PFSK-1 (cell line): Measurements from ENCODE around the gene ATP6V1F.

Experiments used
- FOXP2 ChIP-seq: optimal IDR thresholded peaks from 2 replicates; pipeline ENCODE3; 2011; ENCODE audit warnings: borderline replicate concordance, control low read depth, inconsistent platforms; ENCODE audit not compliant: insufficient read depth; ENCODE audit errors: extremely low read length, extremely low read depth
- POLR2AphosphoS5 ChIP-seq: IDR thresholded peaks from 2 replicates; pipeline ENCODE4 v1.6.1; 2012; ENCODE audit warnings: low read depth, mild to moderate bottlenecking, control low read depth, low read length, moderate library complexity
- SIN3A ChIP-seq: IDR thresholded peaks from 2 replicates; pipeline ENCODE4 v1.6.1; 2012; ENCODE audit warnings: mild to moderate bottlenecking, low read length, moderate library complexity, borderline replicate concordance; ENCODE audit not compliant: insufficient read depth
- TAF1 ChIP-seq: IDR thresholded peaks from 2 replicates; pipeline ENCODE4 v1.6.1; 2012; ENCODE audit warnings: low read length, control low read depth, borderline replicate concordance; ENCODE audit not compliant: insufficient read depth
- TF ChIP-seq, protein P1 (sequence below), 2 experiments: IDR thresholded peaks; 2 replicates each; pipeline versions ENCODE4 v1.6.1 to v1.8.0; 2011 to 2012; ENCODE audit warnings: low read depth in 2 of 2, low read length in 2 of 2, control low read depth in 1 of 2, inconsistent platforms in 1 of 2, mild to moderate bottlenecking in 1 of 2, moderate library complexity in 1 of 2; ENCODE audit not compliant: insufficient read depth in 1 of 2

Gene ATP6V1F

DNA sequence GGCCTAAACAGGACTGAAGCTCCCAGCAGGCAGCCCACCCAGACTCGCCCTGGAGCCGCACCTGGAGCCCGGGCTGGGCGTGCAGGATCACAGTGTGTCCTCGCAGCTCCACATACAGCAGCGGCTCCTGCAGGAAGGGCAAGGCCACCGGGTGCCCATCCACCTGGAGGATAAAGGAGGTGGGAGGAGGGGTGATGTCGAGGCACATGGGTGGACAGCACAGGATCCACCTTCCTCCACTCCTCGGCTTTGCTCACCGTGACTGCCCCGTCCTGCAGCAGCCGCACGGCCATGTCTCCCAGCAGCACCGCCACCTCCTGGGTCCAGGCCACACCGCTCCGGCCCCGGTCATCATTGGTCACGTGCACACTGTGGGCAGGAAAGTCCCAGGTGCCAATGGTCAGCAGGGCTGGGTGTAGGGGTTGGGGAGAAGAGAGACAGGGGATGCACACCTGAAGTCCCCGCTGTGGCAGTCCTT is 16.8 kb downstream of the ATP6V1F start:
- TF ChIP-seq SIN3A (no peak), TAF1 (no peak), FOXP2 (no peak), POLR2AphosphoS5 (no peak)
- TF ChIP-seq, protein P1, sequence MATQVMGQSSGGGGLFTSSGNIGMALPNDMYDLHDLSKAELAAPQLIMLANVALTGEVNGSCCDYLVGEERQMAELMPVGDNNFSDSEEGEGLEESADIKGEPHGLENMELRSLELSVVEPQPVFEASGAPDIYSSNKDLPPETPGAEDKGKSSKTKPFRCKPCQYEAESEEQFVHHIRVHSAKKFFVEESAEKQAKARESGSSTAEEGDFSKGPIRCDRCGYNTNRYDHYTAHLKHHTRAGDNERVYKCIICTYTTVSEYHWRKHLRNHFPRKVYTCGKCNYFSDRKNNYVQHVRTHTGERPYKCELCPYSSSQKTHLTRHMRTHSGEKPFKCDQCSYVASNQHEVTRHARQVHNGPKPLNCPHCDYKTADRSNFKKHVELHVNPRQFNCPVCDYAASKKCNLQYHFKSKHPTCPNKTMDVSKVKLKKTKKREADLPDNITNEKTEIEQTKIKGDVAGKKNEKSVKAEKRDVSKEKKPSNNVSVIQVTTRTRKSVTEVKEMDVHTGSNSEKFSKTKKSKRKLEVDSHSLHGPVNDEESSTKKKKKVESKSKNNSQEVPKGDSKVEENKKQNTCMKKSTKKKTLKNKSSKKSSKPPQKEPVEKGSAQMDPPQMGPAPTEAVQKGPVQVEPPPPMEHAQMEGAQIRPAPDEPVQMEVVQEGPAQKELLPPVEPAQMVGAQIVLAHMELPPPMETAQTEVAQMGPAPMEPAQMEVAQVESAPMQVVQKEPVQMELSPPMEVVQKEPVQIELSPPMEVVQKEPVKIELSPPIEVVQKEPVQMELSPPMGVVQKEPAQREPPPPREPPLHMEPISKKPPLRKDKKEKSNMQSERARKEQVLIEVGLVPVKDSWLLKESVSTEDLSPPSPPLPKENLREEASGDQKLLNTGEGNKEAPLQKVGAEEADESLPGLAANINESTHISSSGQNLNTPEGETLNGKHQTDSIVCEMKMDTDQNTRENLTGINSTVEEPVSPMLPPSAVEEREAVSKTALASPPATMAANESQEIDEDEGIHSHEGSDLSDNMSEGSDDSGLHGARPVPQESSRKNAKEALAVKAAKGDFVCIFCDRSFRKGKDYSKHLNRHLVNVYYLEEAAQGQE (IDR thresholded peaks at IDR 0.05; ENCODE audit: insufficient read depth in 1 of 2, low read depth in 2 of 2, low read length in 2 of 2) = no peak

DNA sequence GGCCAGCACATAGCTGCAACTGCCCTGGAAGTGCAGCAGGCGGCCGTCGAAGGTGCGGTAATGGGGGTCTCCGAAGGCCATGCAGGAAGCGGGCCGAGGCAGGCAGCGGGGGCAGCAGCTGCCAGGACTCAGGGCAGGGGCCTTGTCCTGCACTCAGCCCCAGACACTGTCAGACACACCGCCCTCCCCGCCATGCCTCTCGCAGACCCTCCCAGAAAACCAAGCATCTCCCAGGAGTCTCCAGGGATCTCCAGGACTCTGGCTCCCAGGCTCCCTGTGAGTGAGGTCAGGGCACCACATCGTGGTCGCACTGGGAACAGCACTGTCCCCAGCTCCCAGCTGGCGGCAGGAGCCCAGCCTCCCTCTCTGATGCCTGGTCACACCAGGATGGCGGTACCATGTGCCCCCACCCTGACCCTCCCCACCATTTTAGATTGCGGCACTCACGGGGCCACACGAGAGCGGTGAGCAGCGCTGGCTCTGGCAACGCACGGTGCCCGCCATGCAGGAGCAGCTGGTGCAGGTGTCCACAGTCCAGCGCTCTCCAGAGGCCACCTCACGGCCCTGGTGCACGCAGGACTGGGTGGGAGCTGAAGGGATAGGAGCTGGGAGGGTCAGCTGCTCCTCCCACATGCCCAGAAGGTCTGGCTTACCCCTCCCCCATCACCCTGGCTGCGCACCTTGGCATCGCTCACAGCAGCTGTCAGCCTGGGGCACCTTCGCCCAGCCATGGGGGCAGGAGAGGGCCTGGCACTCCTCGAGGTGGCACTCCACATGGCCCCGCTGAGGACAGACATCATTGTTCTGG is 17.5 kb downstream of the ATP6V1F start:
- TF ChIP-seq, protein P1 (IDR thresholded peaks at IDR 0.05; ENCODE audit: insufficient read depth in 1 of 2, low read depth in 2 of 2, low read length in 2 of 2) = no peak
- TF ChIP-seq FOXP2 = peak; percentile 44

DNA sequence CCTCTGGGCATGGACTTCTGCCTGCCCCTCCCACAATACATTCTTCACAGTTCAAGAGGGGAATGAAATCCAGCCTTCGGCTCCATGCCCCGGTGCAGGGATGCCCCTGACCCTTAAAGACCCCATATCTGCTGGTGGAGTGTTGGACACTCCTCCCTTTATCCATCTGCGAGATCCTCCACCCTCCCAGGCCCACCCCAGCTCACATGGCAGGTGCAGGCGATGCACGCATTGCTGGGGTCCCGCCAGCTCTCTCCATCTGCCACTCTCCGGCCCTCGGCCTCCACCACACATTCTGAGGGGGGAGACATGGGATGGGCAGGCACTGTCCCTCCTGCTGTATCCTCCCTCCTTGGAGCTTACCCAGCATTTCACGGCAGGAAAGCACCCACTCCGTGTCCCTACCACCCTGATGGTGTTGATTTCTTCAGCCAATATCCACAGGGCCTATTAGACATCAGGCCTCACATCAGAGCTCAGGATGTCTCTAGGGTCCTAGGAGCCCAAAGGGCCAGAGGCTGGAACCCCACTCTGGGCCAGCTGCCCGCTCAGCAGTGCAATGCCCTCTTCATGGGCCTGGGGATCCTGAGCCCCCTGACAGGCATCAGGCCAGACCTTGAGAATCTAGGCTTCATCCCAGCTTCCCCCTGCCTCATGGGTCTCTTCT is 18.3 kb downstream of the ATP6V1F start:
- TF ChIP-seq FOXP2 (no peak), SIN3A (no peak), POLR2AphosphoS5 (no peak), TAF1 (no peak)
- TF ChIP-seq, protein P1 (IDR thresholded peaks at IDR 0.05; ENCODE audit: insufficient read depth in 1 of 2, low read depth in 2 of 2, low read length in 2 of 2) = no peak

DNA sequence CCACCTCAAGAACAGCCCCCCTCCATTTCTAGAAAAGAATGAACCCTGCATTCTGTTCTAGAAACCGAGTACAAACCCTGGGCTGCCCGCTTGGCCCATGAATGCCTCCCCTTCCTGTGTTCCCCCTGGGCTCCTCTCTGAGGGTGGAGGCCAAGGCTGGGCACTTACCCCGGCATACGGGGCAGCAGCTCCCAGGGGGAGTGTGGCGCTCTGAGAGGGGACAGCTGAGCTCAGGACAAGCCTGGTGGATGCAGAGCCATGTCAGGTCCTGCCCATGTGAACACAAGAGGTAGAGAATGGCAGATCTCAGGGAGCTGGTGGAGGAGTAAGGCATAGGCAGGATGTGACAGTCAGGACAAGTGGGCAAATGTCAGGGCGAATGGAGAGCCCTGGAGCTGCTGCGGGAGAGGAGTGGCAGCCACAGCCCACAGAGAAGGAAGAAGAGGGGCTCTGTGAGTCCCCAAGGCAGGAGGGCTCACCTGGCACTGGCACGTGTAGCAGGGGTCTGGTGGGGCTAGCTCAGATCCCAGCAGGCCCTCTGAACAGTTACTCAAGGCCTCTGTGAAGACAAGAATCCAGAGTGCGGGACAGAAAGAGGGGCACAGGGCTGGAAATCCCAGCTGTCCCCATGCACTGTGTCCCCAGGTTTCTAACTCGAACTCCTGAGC is 18.9 kb downstream of the ATP6V1F start:
- no peak for TF ChIP-seq SIN3A
- TF ChIP-seq FOXP2 = no peak
- TF ChIP-seq POLR2AphosphoS5 = no peak
- TF ChIP-seq TAF1 = no peak
- TF ChIP-seq, protein P1 (IDR thresholded peaks at IDR 0.05; ENCODE audit: insufficient read depth in 1 of 2, low read depth in 2 of 2, low read length in 2 of 2) = no peak
